Esophagus muscularis mucosa (tissue), 4 donors: ENCODE results near the gene SLAIN2. TPM values are rescaled to one million over a fixed set of nuclear protein-coding genes. Genes with fewer than 3 reads are reported as not detected.

Source experiments
- DNase-seq: peaks from one replicate; pipeline ENCODE4 v3.0.0-alpha.2; 2017; ENCODE audit errors: extremely low spot score
- H3K27ac ChIP-seq, 4 donors: fragments of 200-600 bp; sonication (generic); replicated peaks in 1 of 4; 1 replicate in 3 of 4; 2 replicates in 1 of 4; pipeline ENCODE4 v1.5.1; 2016 to 2019; ENCODE audit warnings: mild to moderate bottlenecking in 1 of 4
- H3K27me3 ChIP-seq, 4 donors: fragments of 200-600 bp; sonication (generic); one replicate each; pipeline versions ENCODE4 v1.5.1 to v1.6.0; 2016 to 2019
- H3K36me3 ChIP-seq, 4 donors: fragments of 200-600 bp; sonication (generic); one replicate each; pipeline ENCODE4 v1.5.1; 2016 to 2019
- H3K4me1 ChIP-seq, 4 donors: fragments of 200-600 bp; sonication (generic); one replicate each; pipeline ENCODE4 v1.5.1; 2016 to 2019
- H3K4me3 ChIP-seq, 4 donors: fragments of 200-600 bp; sonication (generic); 1 replicate in 2 of 4; 2 replicates in 2 of 4; pipeline ENCODE4 v1.5.1; 2016 to 2019; ENCODE audit warnings: mild to moderate bottlenecking in 4 of 4, moderate library complexity in 1 of 4
- H3K9me3 ChIP-seq, 4 donors: fragments of 200-600 bp; sonication (generic); 1 replicate in 3 of 4; 2 replicates in 1 of 4; pipeline ENCODE4 v1.5.1; 2016 to 2019
- CTCF ChIP-seq, 3 experiments: fragments of 200-600 bp in 2 of 3; fragments of 450-650 bp in 1 of 3; sonication (generic) in 2 of 3; IDR thresholded peaks; one replicate each; pipeline ENCODE4 v1.5.1; 2017 to 2019; ENCODE audit warnings: antibody characterized with exemption in 3 of 3, mild to moderate bottlenecking in 2 of 3, moderate library complexity in 1 of 3
- EP300 ChIP-seq: sonication (generic); formaldehyde crosslinking; IDR thresholded peaks from one replicate; pipeline ENCODE4 v1.6.1; 2017; ENCODE audit warnings: antibody characterized with exemption
- POLR2A ChIP-seq: fragments of 450-650 bp; IDR thresholded peaks from one replicate; pipeline ENCODE4 v1.6.1; 2017; ENCODE audit warnings: antibody characterized with exemption, moderate library complexity, mild to moderate bottlenecking, low read depth
- POLR2AphosphoS5 ChIP-seq, 2 donors: sonication (generic); formaldehyde crosslinking; IDR thresholded peaks; one replicate each; pipeline ENCODE4 v1.6.1; 2017; ENCODE audit warnings: antibody characterized with exemption in 2 of 2
- WGBS: methylation state at CpG from one replicate; pipeline ENCODE4 v1.1.5; 2018; 5-methylcytosine and 5-hydroxymethylcytosine counted together
- intact Hi-C: fragments of 100-400 bp; cut with DNase I; formaldehyde crosslinking; loops from one replicate; pipeline ENCODE4 v1.15.1; 2023
- total RNA-seq, 4 donors: library from RNA; depleted of rRNA; stranded (reverse); fragments of >200 nt; gene quantifications; one replicate each; pipeline versions ENCODE4 v1.1.0 to v1.2.1, GENCODE V29; 2016

Gene SLAIN2
- total RNA-seq, 4 donors from 2014 or later: 82.5 to 165 (median 111) TPM

DNA sequence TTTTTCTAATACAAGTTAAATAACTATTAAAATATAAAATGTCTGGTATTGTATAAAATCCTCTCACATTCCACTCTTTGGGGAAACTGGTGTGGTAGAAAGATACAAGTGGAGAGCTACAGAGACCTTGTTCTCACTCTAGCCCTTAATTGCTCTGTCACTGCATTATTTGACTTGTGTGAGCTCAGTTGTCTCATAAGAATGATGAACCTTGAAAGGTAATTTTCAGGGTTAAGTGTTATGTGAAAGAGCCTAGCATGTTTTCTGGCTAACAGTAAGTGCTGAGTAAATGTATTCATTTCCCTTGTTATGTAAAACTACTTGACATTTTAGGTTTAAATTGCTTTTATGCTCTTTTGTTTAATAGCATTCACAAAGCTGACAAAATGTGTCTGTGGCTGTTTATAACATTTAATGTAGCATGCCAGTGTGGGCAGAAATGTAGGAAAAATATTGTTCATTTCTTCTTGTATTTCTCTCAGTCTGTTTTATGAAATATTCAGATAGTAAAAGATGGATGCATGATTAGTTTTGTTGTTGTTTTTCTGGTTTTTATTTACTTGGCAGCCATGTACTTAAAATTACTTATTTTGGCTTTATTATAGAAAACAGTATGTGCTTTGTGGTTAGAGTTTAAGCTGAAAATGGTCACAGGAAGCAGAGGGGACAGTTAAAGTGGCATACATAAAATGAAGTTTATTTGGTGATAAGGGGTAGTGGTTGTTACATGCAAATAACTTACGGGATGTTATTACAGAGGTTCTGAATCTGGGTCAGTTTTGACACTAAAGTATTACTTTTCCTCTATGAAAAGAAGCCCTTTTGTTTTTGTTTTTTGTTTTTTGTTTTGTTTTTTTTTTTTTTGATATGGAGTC, 29.2 kb downstream of the SLAIN2 start:
- Histone ChIP-seq H3K4me3 (no peak overlapping the region), H3K9me3 (no peaks in the 10 kb centered on the region), H3K36me3 (no peaks in the 10 kb centered on the region), H3K27me3 (no peaks in the 10 kb centered on the region), H3K4me1 (peaks cover 0 to 32% (median 6%) of the 10 kb centered on the region in 4 donors), H3K27ac (no peak overlapping the region)
- intact Hi-C loops: no loop called here
- WGBS: 82% methylated on average over 1 of the region's 1 CpG
- DNase-seq: no peak
- TF ChIP-seq EP300 (no peak), POLR2AphosphoS5 (IDR thresholded peaks at IDR 0.05) (no peak), POLR2A (no peak), CTCF (IDR thresholded peaks at IDR 0.05) (no peak)

DNA sequence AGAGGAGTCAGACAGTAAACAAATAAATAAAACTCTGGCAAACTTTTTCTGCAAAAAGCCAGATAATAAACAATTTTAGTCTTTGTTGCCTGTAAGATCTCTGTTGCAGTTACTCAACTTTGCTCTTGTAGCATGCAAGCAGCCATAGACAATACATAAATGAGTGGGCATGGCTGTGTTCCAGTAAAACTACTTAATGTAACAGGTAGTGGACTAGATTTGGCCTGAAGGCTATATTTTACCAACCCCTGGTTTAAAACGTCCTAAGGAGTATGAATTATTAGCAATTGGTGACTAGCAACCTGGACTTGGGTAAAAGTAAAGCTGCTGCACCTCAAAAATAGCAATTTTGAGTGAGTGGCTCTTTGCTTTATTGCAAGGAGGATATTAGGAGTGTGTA, 30.9 kb downstream of the SLAIN2 start:
- no peak for TF ChIP-seq POLR2AphosphoS5 (IDR thresholded peaks at IDR 0.05)
- TF ChIP-seq POLR2A: no peak
- H3K4me3 ChIP-seq: no peak overlapping the region
- peaks cover 0 to 25% (median 8%) of the 10 kb centered on the region in 4 donors for H3K4me1 ChIP-seq
- 64% methylated on average over 1 of the region's 1 CpG for WGBS
- intact Hi-C loops: no loop called here
- no peaks in the 10 kb centered on the region for H3K9me3 ChIP-seq
- H3K27ac ChIP-seq: no peak overlapping the region
- no peaks in the 10 kb centered on the region for H3K27me3 ChIP-seq
- no peak for DNase-seq
- H3K36me3 ChIP-seq: no peaks in the 10 kb centered on the region

GRCh38 chr4:48375651-48376304, 34.4 kb downstream of the SLAIN2 start:
- 83% methylated on average over 6 of the region's 6 CpGs for WGBS
- H3K9me3 ChIP-seq: no peaks in the 10 kb centered on the region
- no peaks in the 10 kb centered on the region for H3K27me3 ChIP-seq
- H3K4me1 ChIP-seq: peaks cover 0 to 15% (median 2%) of the 10 kb centered on the region in 4 donors
- TF ChIP-seq CTCF (IDR thresholded peaks at IDR 0.05) (no peak), EP300 (no peak), POLR2A (no peak), POLR2AphosphoS5 (IDR thresholded peaks at IDR 0.05) (no peak)
- no peak overlapping the region for H3K27ac ChIP-seq
- no peak for DNase-seq
- intact Hi-C loops: no loop called here
- no peak overlapping the region for H3K4me3 ChIP-seq
- H3K36me3 ChIP-seq: no peaks in the 10 kb centered on the region

GRCh38 chr4:48379587-48380180, 38.4 kb downstream of the SLAIN2 start:
- no peak for DNase-seq
- Histone ChIP-seq H3K27ac (no peak overlapping the region), H3K4me1 (peaks cover 0 to 17% (median 2%) of the 10 kb centered on the region in 4 donors), H3K36me3 (peaks cover 0 to 22% (median 10%) of the 10 kb centered on the region in 4 donors), H3K4me3 (no peak overlapping the region), H3K27me3 (no peaks in the 10 kb centered on the region), H3K9me3 (no peaks in the 10 kb centered on the region)
- intact Hi-C loops: no loop called here
- 67% methylated on average over 1 of the region's 1 CpG for WGBS
- TF ChIP-seq EP300: no peak
- no peak for TF ChIP-seq POLR2AphosphoS5 (IDR thresholded peaks at IDR 0.05)
- no peak for TF ChIP-seq CTCF (IDR thresholded peaks at IDR 0.05)
- TF ChIP-seq POLR2A: no peak

GRCh38 chr4:48380583-48381167, 39.3 kb downstream of the SLAIN2 start:
- H3K4me3 ChIP-seq: no peak overlapping the region
- no peaks in the 10 kb centered on the region for H3K27me3 ChIP-seq
- intact Hi-C loops: no loop called here
- peaks cover 0 to 13% (median 2%) of the 10 kb centered on the region in 4 donors for H3K4me1 ChIP-seq
- no peak for TF ChIP-seq EP300
- TF ChIP-seq CTCF (IDR thresholded peaks at IDR 0.05): no peak
- TF ChIP-seq POLR2AphosphoS5 (IDR thresholded peaks at IDR 0.05): no peak
- no peak for TF ChIP-seq POLR2A
- no peak for DNase-seq
- 68% methylated on average over 1 of the region's 1 CpG for WGBS
- H3K9me3 ChIP-seq: no peaks in the 10 kb centered on the region
- H3K36me3 ChIP-seq: peaks cover 0 to 32% (median 15%) of the 10 kb centered on the region in 4 donors
- no peak overlapping the region for H3K27ac ChIP-seq
